ENCODE measurements around the gene NSD2. TPM values are rescaled to one million over a fixed set of nuclear protein-coding genes. Genes with fewer than 3 reads are reported as not detected.

The NSD2 gene
- total RNA-seq, 1 experiment from 2014 or later: 122 TPM

- TF ChIP-seq, protein P1, sequence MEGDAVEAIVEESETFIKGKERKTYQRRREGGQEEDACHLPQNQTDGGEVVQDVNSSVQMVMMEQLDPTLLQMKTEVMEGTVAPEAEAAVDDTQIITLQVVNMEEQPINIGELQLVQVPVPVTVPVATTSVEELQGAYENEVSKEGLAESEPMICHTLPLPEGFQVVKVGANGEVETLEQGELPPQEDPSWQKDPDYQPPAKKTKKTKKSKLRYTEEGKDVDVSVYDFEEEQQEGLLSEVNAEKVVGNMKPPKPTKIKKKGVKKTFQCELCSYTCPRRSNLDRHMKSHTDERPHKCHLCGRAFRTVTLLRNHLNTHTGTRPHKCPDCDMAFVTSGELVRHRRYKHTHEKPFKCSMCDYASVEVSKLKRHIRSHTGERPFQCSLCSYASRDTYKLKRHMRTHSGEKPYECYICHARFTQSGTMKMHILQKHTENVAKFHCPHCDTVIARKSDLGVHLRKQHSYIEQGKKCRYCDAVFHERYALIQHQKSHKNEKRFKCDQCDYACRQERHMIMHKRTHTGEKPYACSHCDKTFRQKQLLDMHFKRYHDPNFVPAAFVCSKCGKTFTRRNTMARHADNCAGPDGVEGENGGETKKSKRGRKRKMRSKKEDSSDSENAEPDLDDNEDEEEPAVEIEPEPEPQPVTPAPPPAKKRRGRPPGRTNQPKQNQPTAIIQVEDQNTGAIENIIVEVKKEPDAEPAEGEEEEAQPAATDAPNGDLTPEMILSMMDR (IDR thresholded peaks at IDR 0.05; ENCODE audit: insufficient read depth in 1 of 2, low read depth in 1 of 2, low read length in 1 of 2, severe bottlenecking in 1 of 2, unreplicated experiment in 1 of 2): no peak
- intact Hi-C loops (cut with micrococcal nuclease; ENCODE audit: unreplicated experiment): no loop called here
- Histone ChIP-seq H3K27me3 (replicated peaks; ENCODE audit: control insufficient read depth, insufficient read depth, low read length) (no peaks in the 10 kb centered on the region), H3K36me3 (ENCODE audit: control insufficient read depth, insufficient read depth, low read length) (peaks cover 5% of the 10 kb centered on the region), H3K4me3 (ENCODE audit: low read depth, low read length) (no peak overlapping the region), H3K4me1 (no peaks in the 10 kb centered on the region), H3K9me3 (no peaks in the 10 kb centered on the region)
- H3K4me1 Mint-ChIP-seq (ENCODE audit: low read depth, unreplicated experiment): no peaks in the 10 kb centered on the region
- H3K27me3 Mint-ChIP-seq (ENCODE audit: insufficient read depth, unreplicated experiment): no peaks in the 10 kb centered on the region
- no peak for DNase-seq
- POLR2A ChIA-PET: no interaction called here
- CTCF ChIA-PET: no interaction called here
- peaks cover 67% of the 10 kb centered on the region for H3K36me3 Mint-ChIP-seq (ENCODE audit: insufficient read depth, unreplicated experiment)
- BruUV-seq (replicated peaks): no TSS peak
- H3K27ac Mint-ChIP-seq (ENCODE audit: unreplicated experiment): no peak overlapping the region
- H3K9me3 Mint-ChIP-seq (ENCODE audit: unreplicated experiment): no peaks in the 10 kb centered on the region
- H3K4me3 Mint-ChIP-seq (ENCODE audit: unreplicated experiment): no peak overlapping the region
These were observed 61.5 kb downstream of the NSD2 start for GRCh38 chr4:1932736-1933135.

DNA sequence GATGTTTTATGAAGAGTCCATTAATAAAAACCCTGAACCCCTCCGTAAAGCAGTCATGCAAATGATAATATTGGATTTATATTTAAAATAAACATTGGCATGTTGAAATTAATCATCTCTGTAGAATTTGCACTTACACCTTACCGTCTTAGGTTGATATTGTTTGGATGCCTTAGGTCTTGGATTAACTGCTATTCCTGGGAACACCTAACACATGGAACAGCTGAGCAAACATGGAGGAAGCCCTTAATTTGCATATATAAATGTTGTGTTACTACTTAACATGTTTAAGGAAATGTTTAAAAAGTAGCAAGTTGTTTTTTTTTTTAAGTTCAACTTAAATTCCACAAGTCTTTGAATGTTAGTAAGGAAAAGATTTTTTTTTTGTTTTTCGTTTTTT is 62.5 kb downstream of the NSD2 start:
- Mint-ChIP-seq H3K4me3 (ENCODE audit: unreplicated experiment) (no peak overlapping the region), H3K36me3 (ENCODE audit: insufficient read depth, unreplicated experiment) (peaks cover 62% of the 10 kb centered on the region), H3K27me3 (ENCODE audit: insufficient read depth, unreplicated experiment) (no peaks in the 10 kb centered on the region), H3K9me3 (ENCODE audit: unreplicated experiment) (no peaks in the 10 kb centered on the region), H3K27ac (ENCODE audit: unreplicated experiment) (no peak overlapping the region), H3K4me1 (ENCODE audit: low read depth, unreplicated experiment) (no peaks in the 10 kb centered on the region)
- Histone ChIP-seq H3K36me3 (ENCODE audit: control insufficient read depth, insufficient read depth, low read length) (peaks cover 5% of the 10 kb centered on the region), H3K4me3 (ENCODE audit: low read depth, low read length) (no peak overlapping the region), H3K27me3 (replicated peaks; ENCODE audit: control insufficient read depth, insufficient read depth, low read length) (no peaks in the 10 kb centered on the region), H3K9me3 (no peaks in the 10 kb centered on the region), H3K4me1 (no peaks in the 10 kb centered on the region)
- intact Hi-C loops (cut with micrococcal nuclease; ENCODE audit: unreplicated experiment): no loop called here
- TF ChIP-seq, protein P1 (IDR thresholded peaks at IDR 0.05; ENCODE audit: insufficient read depth in 1 of 2, low read depth in 1 of 2, low read length in 1 of 2, severe bottlenecking in 1 of 2, unreplicated experiment in 1 of 2): no peak
- ChIA-PET CTCF (no interaction called here), POLR2A (no interaction called here)
- BruUV-seq (replicated peaks): no TSS peak
- no peak for DNase-seq

DNA sequence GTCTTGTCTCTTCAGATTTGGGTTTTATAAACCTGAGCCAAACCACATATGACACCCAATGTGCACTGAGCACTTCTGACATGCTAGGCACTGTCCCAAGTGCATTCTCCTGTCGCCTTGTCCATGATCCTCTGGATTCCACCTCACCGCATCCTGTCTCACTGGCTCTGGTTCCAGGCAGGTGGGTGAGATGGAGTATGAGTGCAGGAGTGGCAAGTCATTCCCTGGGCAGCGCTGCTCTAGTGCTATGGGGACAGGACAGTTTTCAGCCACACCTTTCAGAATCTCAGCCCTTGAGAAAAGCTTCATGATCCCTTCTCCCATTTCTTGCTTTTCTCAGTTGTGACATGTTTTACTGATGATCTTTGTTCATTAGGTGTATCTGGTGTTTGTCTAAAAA is 66.4 kb downstream of the NSD2 start:
- Mint-ChIP-seq H3K36me3 (ENCODE audit: insufficient read depth, unreplicated experiment) (peaks cover 67% of the 10 kb centered on the region), H3K4me1 (ENCODE audit: low read depth, unreplicated experiment) (no peaks in the 10 kb centered on the region), H3K4me3 (ENCODE audit: unreplicated experiment) (no peak overlapping the region), H3K9me3 (ENCODE audit: unreplicated experiment) (no peaks in the 10 kb centered on the region), H3K27ac (ENCODE audit: unreplicated experiment) (no peak overlapping the region), H3K27me3 (ENCODE audit: insufficient read depth, unreplicated experiment) (no peaks in the 10 kb centered on the region)
- TF ChIP-seq, protein P1 (IDR thresholded peaks at IDR 0.05; ENCODE audit: insufficient read depth in 1 of 2, low read depth in 1 of 2, low read length in 1 of 2, severe bottlenecking in 1 of 2, unreplicated experiment in 1 of 2): no peak
- no peak for DNase-seq
- BruUV-seq (replicated peaks): no TSS peak
- H3K27me3 ChIP-seq (replicated peaks; ENCODE audit: control insufficient read depth, insufficient read depth, low read length): no peaks in the 10 kb centered on the region
- intact Hi-C loops (cut with micrococcal nuclease; ENCODE audit: unreplicated experiment): no loop called here
- ChIA-PET POLR2A (no interaction called here), CTCF (no interaction called here)
- H3K36me3 ChIP-seq (ENCODE audit: control insufficient read depth, insufficient read depth, low read length): peaks cover 2% of the 10 kb centered on the region; the same call in 1 of the 2 replicates
- H3K4me3 ChIP-seq (ENCODE audit: low read depth, low read length): no peak overlapping the region
- H3K4me1 ChIP-seq: no peaks in the 10 kb centered on the region
- H3K9me3 ChIP-seq: no peaks in the 10 kb centered on the region
